ENCODE results near the gene GH2.
"Not testable (repeated sequence)": the region's sequence is repeated elsewhere in the genome, so short reads cannot be mapped to it uniquely, and the experiment has no call there.

GH2 gene

DNA sequence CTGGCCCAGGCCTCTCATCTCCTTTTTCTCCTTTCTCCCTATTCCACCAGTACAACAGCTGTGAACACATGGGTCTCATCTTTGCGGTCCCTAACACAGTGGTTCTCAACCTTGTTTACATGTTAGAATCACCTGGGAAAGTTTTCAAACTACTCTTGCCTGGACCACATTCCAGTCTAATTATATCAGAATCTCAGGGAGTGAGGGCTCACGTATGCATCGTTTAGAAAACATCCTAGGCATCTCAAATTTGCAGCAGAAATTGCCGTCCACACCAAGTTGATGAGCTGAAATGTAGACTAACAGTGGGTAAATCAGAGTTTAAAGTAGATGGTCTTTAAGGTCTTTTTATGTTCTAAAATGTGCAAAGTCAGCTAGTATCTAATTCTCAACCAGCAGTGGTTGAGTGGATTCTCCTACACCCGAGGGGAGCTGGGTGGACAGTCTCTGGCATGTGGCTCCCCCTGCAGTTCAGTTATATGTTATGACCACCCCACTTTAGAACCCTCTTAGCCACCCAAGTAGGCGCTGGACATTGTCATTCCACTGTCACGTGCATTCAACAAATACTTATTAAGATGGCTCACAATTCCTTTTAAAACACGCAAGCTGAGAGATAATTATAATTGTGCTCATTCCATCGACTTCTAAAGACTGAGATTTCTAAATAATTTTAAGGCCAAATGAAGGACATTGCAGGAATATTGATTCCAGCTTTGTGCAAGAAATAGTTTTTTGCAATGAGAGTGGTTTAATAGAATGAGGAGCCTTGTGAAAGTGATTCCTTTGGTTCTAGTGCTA, 12.1 kb downstream of the GH2 start:
- POLR2A ChIA-PET; DNase-seq (ENCODE audit: low read depth, low spot score); H3K4me3 ChIP-seq (ENCODE audit: low read depth, low read length): not testable (repeated sequence)
- CTCF ChIA-PET, result interaction anchor here (0.6 to 3.6 kb wide), 5 partner anchors 10 to 157 kb away, joined by 3 to 23 read pairs (median 5); partner anchors contain the start of gene GH2

DNA sequence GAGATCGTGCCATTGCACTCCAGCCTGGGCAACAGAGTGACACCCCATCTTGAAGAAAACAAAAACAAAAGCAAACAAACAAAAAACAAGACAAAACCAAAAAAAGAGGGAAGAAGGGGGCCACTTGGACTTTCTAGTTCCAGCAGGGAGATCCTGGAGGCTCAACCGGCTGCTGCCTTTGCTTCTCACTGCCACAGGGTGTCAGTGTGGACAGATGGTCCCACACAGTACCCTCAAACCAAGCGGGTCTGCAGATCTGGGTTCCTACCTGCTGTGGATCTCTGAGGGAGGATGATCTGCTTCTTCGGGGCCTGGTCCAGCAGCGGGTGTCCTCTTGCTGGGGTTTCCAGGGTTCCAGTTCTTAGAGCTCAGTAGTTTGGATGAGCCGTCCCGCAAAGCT, 15.1 kb downstream of the GH2 start:
- H3K4me3 ChIP-seq (ENCODE audit: low read depth, low read length); DNase-seq (ENCODE audit: low read depth, low spot score); POLR2A ChIA-PET: not testable (repeated sequence)
- CTCF ChIA-PET, result interaction anchor here (0.7 to 4.8 kb wide), 18 partner anchors 8 to 267 kb away, joined by 3 to 47 read pairs (median 6); partner anchors contain the start of genes GH1, GH2 and ICAM2
- TF ChIP-seq, protein P1, sequence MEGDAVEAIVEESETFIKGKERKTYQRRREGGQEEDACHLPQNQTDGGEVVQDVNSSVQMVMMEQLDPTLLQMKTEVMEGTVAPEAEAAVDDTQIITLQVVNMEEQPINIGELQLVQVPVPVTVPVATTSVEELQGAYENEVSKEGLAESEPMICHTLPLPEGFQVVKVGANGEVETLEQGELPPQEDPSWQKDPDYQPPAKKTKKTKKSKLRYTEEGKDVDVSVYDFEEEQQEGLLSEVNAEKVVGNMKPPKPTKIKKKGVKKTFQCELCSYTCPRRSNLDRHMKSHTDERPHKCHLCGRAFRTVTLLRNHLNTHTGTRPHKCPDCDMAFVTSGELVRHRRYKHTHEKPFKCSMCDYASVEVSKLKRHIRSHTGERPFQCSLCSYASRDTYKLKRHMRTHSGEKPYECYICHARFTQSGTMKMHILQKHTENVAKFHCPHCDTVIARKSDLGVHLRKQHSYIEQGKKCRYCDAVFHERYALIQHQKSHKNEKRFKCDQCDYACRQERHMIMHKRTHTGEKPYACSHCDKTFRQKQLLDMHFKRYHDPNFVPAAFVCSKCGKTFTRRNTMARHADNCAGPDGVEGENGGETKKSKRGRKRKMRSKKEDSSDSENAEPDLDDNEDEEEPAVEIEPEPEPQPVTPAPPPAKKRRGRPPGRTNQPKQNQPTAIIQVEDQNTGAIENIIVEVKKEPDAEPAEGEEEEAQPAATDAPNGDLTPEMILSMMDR (IDR thresholded peaks at IDR 0.05; ENCODE audit: insufficient read depth, low read length, missing control alignments), result peak; percentile 17

DNA sequence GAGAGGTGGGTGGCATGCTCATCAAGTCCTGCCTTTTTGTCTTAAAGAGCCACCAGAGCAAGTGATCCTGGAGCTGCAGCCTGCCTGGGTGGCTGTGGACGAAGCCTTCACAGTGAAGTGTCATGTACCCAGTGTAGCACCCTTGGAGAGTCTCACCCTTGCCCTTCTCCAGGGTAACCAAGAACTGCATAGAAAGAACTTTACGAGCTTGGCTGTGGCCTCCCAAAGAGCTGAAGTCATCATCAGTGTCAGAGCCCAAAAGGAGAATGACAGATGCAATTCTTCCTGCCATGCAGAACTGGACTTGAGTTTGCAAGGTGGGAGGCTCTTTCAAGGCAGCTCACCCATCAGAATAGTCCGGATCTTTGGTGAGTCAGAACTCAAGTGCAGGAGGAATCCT, 22.5 kb downstream of the GH2 start:
- DNase-seq (ENCODE audit: low read depth, low spot score), result no peak
- ChIA-PET CTCF (interaction anchor here (1.7 to 4.9 kb wide), 5 partner anchors 8 to 19 kb away, joined by 6 to 35 read pairs (median 7); partner anchors contain the start of gene SMARCD2), POLR2A (interaction anchor here (0.6 kb wide), 1 partner anchor 16 kb away, joined by 7 read pairs; no protein-coding TSS in a partner anchor)
- no peak overlapping the region for H3K4me3 ChIP-seq (ENCODE audit: low read depth, low read length)
- TF ChIP-seq, protein P1 (IDR thresholded peaks at IDR 0.05; ENCODE audit: insufficient read depth, low read length, missing control alignments), result no peak

DNA sequence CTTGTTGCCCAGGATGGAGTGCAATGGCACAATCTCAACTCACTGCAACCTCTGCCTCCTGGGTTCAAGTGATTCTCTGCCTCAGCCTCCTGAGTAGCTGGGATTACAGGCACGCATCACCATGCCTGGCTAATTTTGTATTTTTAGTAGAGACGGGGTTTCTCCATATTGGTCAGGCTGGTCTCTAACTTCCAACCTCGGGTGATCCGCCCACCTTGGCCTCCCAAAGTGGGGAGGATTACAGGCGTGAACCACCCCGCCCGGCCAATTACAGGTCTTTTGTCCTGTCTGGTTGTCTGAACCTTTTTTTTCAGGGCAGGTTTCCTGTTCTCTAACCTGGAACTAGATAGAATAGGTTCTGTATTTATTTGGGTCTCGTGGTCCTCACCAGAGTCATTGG, 25.3 kb downstream of the GH2 start:
- POLR2A ChIA-PET; H3K4me3 ChIP-seq (ENCODE audit: low read depth, low read length); DNase-seq (ENCODE audit: low read depth, low spot score): not testable (repeated sequence)
- CTCF ChIA-PET, result interaction anchor here (0.9 to 4.6 kb wide), 3 partner anchors 9 to 11 kb away, joined by 3 to 47 read pairs (median 3); no protein-coding TSS in a partner anchor

DNA sequence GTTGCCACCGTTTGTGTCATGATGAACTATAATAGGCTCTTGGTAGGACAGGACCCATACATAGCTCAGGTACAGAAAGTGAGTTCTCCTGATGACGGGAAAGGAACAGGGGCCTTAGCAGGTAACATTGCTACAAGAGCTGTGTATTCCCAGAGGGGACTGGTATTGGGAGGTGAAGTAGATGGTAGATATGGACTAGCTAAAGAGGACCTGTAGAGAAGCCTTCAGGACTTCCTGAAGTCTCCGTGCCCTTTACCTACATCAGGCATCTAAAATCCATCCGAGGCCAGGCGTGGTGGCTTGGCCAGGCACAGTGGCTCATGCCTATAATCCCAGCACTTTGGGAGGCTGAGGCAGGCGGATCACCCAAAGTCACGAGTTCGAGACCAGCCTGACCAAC, 26.6 kb downstream of the GH2 start:
- TF ChIP-seq, protein P1 (IDR thresholded peaks at IDR 0.05; ENCODE audit: insufficient read depth, low read length, missing control alignments), result no peak
- POLR2A ChIA-PET, result no interaction called here
- DNase-seq (ENCODE audit: low read depth, low spot score), result no peak
- H3K4me3 ChIP-seq (ENCODE audit: low read depth, low read length), result no peak overlapping the region
- CTCF ChIA-PET, result interaction anchor here (1.3 to 4.6 kb wide), 2 partner anchors 10 to 11 kb away, joined by 3 to 47 read pairs; no protein-coding TSS in a partner anchor

DNA sequence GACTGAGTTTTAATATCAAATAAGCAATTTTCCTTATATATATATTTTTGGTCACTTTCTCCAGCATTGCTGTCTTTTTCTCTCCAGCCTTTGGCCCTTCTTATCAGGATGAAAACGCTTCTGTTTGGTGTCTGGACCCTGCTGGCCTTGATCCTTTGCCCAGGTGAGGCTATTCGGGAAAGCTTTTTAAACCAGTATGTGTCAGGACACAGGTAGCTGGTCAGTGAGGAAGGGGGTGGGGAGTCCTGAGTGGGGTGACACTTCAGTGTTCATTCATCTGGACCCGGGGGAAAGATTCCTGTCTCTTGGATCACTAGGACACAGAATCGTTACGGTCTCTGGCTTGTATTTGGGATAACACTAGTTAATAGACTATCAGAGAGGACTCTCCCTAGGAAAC, 27.0 kb downstream of the GH2 start:
- CTCF ChIA-PET, result interaction anchor here (1.3 to 4.6 kb wide), 2 partner anchors 10 to 11 kb away, joined by 3 to 47 read pairs; no protein-coding TSS in a partner anchor
- POLR2A ChIA-PET, result no interaction called here
- DNase-seq (ENCODE audit: low read depth, low spot score), result no peak
- no peak overlapping the region for H3K4me3 ChIP-seq (ENCODE audit: low read depth, low read length)
- TF ChIP-seq, protein P1 (IDR thresholded peaks at IDR 0.05; ENCODE audit: insufficient read depth, low read length, missing control alignments), result no peak

DNA sequence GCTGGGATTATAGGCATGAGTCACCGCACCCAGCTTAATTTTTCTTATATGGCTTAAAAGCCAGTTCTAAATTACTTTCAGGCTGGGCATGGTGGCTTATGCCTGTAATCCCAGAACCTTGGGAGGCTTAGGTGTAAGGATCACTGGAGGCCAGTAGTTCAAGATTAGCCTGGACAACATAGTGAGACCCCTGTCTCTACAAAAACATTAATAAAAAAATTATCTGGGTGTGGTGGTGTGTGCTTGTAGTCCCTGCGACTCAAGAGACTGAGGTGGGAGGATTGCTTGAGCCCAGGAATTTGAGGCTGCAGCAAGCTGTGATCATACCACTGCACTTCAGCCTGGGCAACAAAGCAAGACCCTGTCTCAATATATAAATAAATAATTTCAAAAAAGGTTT, 28.5 kb downstream of the GH2 start:
- no peak overlapping the region for H3K4me3 ChIP-seq (ENCODE audit: low read depth, low read length)
- DNase-seq (ENCODE audit: low read depth, low spot score), result no peak
- POLR2A ChIA-PET, result no interaction called here
- CTCF ChIA-PET, result interaction anchor here (1.0 to 4.6 kb wide), 2 partner anchors 13 to 25 kb away, joined by 3 to 47 read pairs; no protein-coding TSS in a partner anchor
- TF ChIP-seq, protein P1 (IDR thresholded peaks at IDR 0.05; ENCODE audit: insufficient read depth, low read length, missing control alignments), result no peak
